ENCODE results near the gene ABHD2. TPM values are rescaled to one million over a fixed set of nuclear protein-coding genes. Genes with fewer than 3 reads are reported as not detected.

The ABHD2 gene
- total RNA-seq, 1 experiment from 2014 or later, result 15.6 TPM

- no peaks in the 10 kb centered on the region for H3K9me3 ChIP-seq (ENCODE audit: control insufficient read depth, low read depth, low read length)
- no peak overlapping the region for H2BK12ac ChIP-seq (ENCODE audit: insufficient read length, low read depth, low read length)
- peaks cover 7% of the 10 kb centered on the region for H3K4me1 ChIP-seq (ENCODE audit: insufficient read depth, low read length)
- no peaks in the 10 kb centered on the region for H3K79me1 ChIP-seq (ENCODE audit: insufficient read depth, low read depth, low read length, poor library complexity, severe bottlenecking)
- no peak for DNase-seq
- no peaks in the 10 kb centered on the region for H3K27me3 Mint-ChIP-seq (ENCODE audit: low read depth)
- no peak overlapping the region for H3K4ac ChIP-seq (ENCODE audit: low read depth, low read length)
- H3K9me3 Mint-ChIP-seq, result no peaks in the 10 kb centered on the region
- H3T11ph ChIP-seq (ENCODE audit: low read length), result no peak overlapping the region
- no peak overlapping the region for H4K8ac ChIP-seq (replicated peaks; ENCODE audit: insufficient read length, low read depth, low read length)
- H4K5ac ChIP-seq (ENCODE audit: insufficient read length, low read depth, low read length), result no peak overlapping the region
- no peak overlapping the region for H3K18ac ChIP-seq (ENCODE audit: insufficient read length, low read depth, low read length)
- no peak overlapping the region for H2AFZ ChIP-seq (ENCODE audit: low read length)
- no peak overlapping the region for H3K14ac ChIP-seq (ENCODE audit: insufficient read depth, low read length)
- H4K20me1 ChIP-seq (ENCODE audit: control insufficient read depth, insufficient read depth, insufficient read length), result no peaks in the 10 kb centered on the region
- no peak overlapping the region for H2BK20ac ChIP-seq (ENCODE audit: low read depth, low read length, poor library complexity, severe bottlenecking)
- peaks cover 4% of the 10 kb centered on the region for H3K23me2 ChIP-seq (ENCODE audit: insufficient read length, low read depth, low read length, poor library complexity, severe bottlenecking)
- no peak overlapping the region for H4K91ac ChIP-seq (ENCODE audit: insufficient read length, low read depth, low read length)
- H2BK120ac ChIP-seq (ENCODE audit: low read depth, low read length, poor library complexity, severe bottlenecking), result no peak overlapping the region
- no peaks in the 10 kb centered on the region for H3K27me3 ChIP-seq (ENCODE audit: insufficient read depth, low read length)
- peaks cover 56 to 70% of the 10 kb centered on the region in 2 experiments for H3K4me1 Mint-ChIP-seq
- no peak overlapping the region for H3K23ac ChIP-seq (ENCODE audit: insufficient read length, low read depth, low read length)
- no peak overlapping the region for H3K27ac ChIP-seq (ENCODE audit: insufficient read length, low read depth, low read length)
- no peak overlapping the region for H2AK5ac ChIP-seq (ENCODE audit: insufficient read length, low read length)
- no peaks in the 10 kb centered on the region for H3K79me2 ChIP-seq (ENCODE audit: insufficient read depth, low read length)
- H3K27ac Mint-ChIP-seq, result peak overlapping the region in 2 of 3 experiments; percentile 39 to 65; a peak in 3 of 7 replicates
- no peak overlapping the region for H3K9ac ChIP-seq (ENCODE audit: extremely low read depth, insufficient read length, low read length)
- no peak overlapping the region for H3K56ac ChIP-seq (ENCODE audit: insufficient read length, low read depth, low read length)
- TF ChIP-seq, protein P1, sequence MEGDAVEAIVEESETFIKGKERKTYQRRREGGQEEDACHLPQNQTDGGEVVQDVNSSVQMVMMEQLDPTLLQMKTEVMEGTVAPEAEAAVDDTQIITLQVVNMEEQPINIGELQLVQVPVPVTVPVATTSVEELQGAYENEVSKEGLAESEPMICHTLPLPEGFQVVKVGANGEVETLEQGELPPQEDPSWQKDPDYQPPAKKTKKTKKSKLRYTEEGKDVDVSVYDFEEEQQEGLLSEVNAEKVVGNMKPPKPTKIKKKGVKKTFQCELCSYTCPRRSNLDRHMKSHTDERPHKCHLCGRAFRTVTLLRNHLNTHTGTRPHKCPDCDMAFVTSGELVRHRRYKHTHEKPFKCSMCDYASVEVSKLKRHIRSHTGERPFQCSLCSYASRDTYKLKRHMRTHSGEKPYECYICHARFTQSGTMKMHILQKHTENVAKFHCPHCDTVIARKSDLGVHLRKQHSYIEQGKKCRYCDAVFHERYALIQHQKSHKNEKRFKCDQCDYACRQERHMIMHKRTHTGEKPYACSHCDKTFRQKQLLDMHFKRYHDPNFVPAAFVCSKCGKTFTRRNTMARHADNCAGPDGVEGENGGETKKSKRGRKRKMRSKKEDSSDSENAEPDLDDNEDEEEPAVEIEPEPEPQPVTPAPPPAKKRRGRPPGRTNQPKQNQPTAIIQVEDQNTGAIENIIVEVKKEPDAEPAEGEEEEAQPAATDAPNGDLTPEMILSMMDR (conservative IDR thresholded peaks at IDR 0.05), result no peak
- no peak overlapping the region for H2BK5ac ChIP-seq (ENCODE audit: insufficient read length, low read length)
- H2BK15ac ChIP-seq (ENCODE audit: low read depth, low read length), result no peak overlapping the region
- no CpG with 5 or more reads among the region's 3 CpGs for WGBS (ENCODE audit: extremely low coverage, insufficient read length, low lambda C conversion rate)
- H3K4me2 ChIP-seq (ENCODE audit: insufficient read depth, insufficient read length, low read length), result no peak overlapping the region
- peaks cover 0 to 2% (median 2%) of the 10 kb centered on the region in 3 experiments; a peak in 4 of 7 replicates for H3K36me3 Mint-ChIP-seq (ENCODE audit: insufficient read depth in 1 of 3, low read depth in 3 of 3)
- H3K4me3 Mint-ChIP-seq, result no peak overlapping the region
These were observed 110.7 kb downstream of the ABHD2 start for GRCh38 chr15:89198934-89199333.
